OCI-LY3 (cell line): ENCODE results near the gene SLC39A3.

ENCODE experiments used
- H2AFZ ChIP-seq: fragments of 200-600, 300-600 bp; shearing (Covaris generic); 2 replicates; pipeline ENCODE4 v1.6.0; 2014; ENCODE audit warnings: antibody characterized with exemption, low read depth, low read length
- H3K27ac ChIP-seq: fragments of 200-600, 300-600 bp; sonication (generic); 2 replicates; pipeline ENCODE4 v1.5.1; 2014; ENCODE audit warnings: mild to moderate bottlenecking, low read length, moderate library complexity, mixed read lengths
- H3K27me3 ChIP-seq: fragments of 200-600, 300-600 bp; sonication (generic); 2 replicates; pipeline ENCODE4 v1.6.1; 2014; ENCODE audit warnings: low read depth, low read length, mixed read lengths
- H3K36me3 ChIP-seq: fragments of 200-600, 300-600 bp; sonication (generic); replicated peaks from 2 replicates; pipeline ENCODE3; 2014; ENCODE audit warnings: low read depth, low read length, mixed read lengths
- H3K4me1 ChIP-seq: fragments of 300-600, 200-600 bp; sonication (generic); 2 replicates; pipeline ENCODE4 v1.6.1; 2014; ENCODE audit warnings: low read length, mixed read lengths
- H3K4me2 ChIP-seq: fragments of 200-600, 300-600 bp; sonication (generic); 2 replicates; pipeline ENCODE4 v1.6.1; 2014; ENCODE audit warnings: low read length, mixed read lengths
- H3K4me3 ChIP-seq: fragments of 300-600, 200-600 bp; sonication (generic); 2 replicates; pipeline ENCODE4 v1.5.1; 2014; ENCODE audit warnings: antibody characterized with exemption, mild to moderate bottlenecking, low read length, moderate library complexity
- H3K79me2 ChIP-seq: fragments of 300-600, 200-600 bp; shearing (Covaris generic); 2 replicates; pipeline ENCODE4 v1.6.1; 2014; ENCODE audit warnings: mild to moderate bottlenecking, low read length, mixed read lengths
- H3K9ac ChIP-seq: fragments of 300-600, 200-600 bp; shearing (Covaris generic); 2 replicates; pipeline ENCODE4 v1.6.0; 2014; ENCODE audit warnings: mild to moderate bottlenecking, low read length, moderate library complexity
- H3K9me3 ChIP-seq: fragments of 200-600, 300-600 bp; shearing (Covaris generic); 2 replicates; pipeline ENCODE4 v1.6.1; 2014; ENCODE audit warnings: low read length, mixed read lengths; ENCODE audit not compliant: insufficient read depth
- H4K20me1 ChIP-seq: fragments of 200-600, 300-600 bp; sonication (generic); 2 replicates; pipeline ENCODE4 v1.6.1; 2016; ENCODE audit warnings: low read length, mixed read lengths; ENCODE audit not compliant: insufficient read depth
- CTCF ChIP-seq: fragments of 200-600, 300-600 bp; sonication (generic); IDR thresholded peaks from 2 replicates; pipeline ENCODE4 v1.5.1; 2014; ENCODE audit warnings: antibody characterized with exemption, low read length, low read depth
- EZH2phosphoT487 ChIP-seq: fragments of 200-600 bp; shearing (Covaris generic); IDR thresholded peaks from 2 replicates; pipeline ENCODE4 v1.6.1; 2018; ENCODE audit warnings: antibody characterized with exemption, mixed run types, low read depth

SLC39A3 gene

GRCh38 chr19:2739602-2740313, at the start of gene SLC39A3:
SLC39A3 (minus strand) TSS chr19:2740017; CDS start chr19:2737257, 2,760 bp downstream.
- Histone ChIP-seq H3K9ac (peak within 1 kb of the TSS; percentile 77), H3K4me3 (peak within 1 kb of the TSS; percentile 95), H3K27ac (no peak within 1 kb of the TSS), H3K4me1 (no peaks in the 10 kb centered on the region), H3K36me3 (peaks cover 23% of the 10 kb centered on the region), H3K79me2 (peaks cover 22% of the 10 kb centered on the region), H4K20me1 (no peaks in the 10 kb centered on the region; the same call in 1 of the 2 replicates), H3K4me2 (peak within 1 kb of the TSS; percentile 92), H3K9me3 (peaks cover 5% of the 10 kb centered on the region), H2AFZ (peak within 1 kb of the TSS; percentile 94), H3K27me3 (peaks cover 9% of the 10 kb centered on the region)
- TF ChIP-seq EZH2phosphoT487: no peak

- Histone ChIP-seq H3K36me3 (peaks cover 43% of the 10 kb centered on the region), H3K4me1 (peaks cover 11% of the 10 kb centered on the region), H2AFZ (no peak overlapping the region), H3K79me2 (peaks cover 75% of the 10 kb centered on the region), H4K20me1 (peaks cover 9% of the 10 kb centered on the region; the same call in 1 of the 2 replicates), H3K4me2 (no peak overlapping the region), H3K4me3 (no peak overlapping the region), H3K9ac (no peak overlapping the region), H3K27me3 (no peaks in the 10 kb centered on the region), H3K27ac (no peak overlapping the region), H3K9me3 (no peaks in the 10 kb centered on the region)
- TF ChIP-seq CTCF: no peak
- no peak for TF ChIP-seq EZH2phosphoT487
These were observed 48.4 kb upstream of the SLC39A3 start for GRCh38 chr19:2788237-2788636.

- no peak overlapping the region for H3K9ac ChIP-seq
- H3K4me3 ChIP-seq: no peak overlapping the region
- H3K4me1 ChIP-seq: peaks cover 13% of the 10 kb centered on the region
These were observed 47.3 kb upstream of the SLC39A3 start for GRCh38 chr19:2787115-2787514.

GRCh38 chr19:2785244-2785997, 45.6 kb upstream of the SLC39A3 start, which contains the start of gene THOP1:
THOP1 (plus strand) TSS chr19:2785503; CDS start chr19:2785663, 160 bp downstream.
- Histone ChIP-seq H3K4me1 (peaks cover 23% of the 10 kb centered on the region), H3K79me2 (peaks cover 79% of the 10 kb centered on the region), H3K27me3 (no peaks in the 10 kb centered on the region), H3K4me2 (peak within 1 kb of the TSS; percentile 74), H3K4me3 (peak within 1 kb of the TSS; percentile 84), H3K9ac (peak within 1 kb of the TSS; percentile 90), H2AFZ (peak within 1 kb of the TSS; percentile 50; the same call in 1 of the 2 replicates), H3K27ac (peak within 1 kb of the TSS; percentile 40), H3K9me3 (no peaks in the 10 kb centered on the region), H3K36me3 (peaks cover 30% of the 10 kb centered on the region), H4K20me1 (peaks cover 20% of the 10 kb centered on the region)
- TF ChIP-seq CTCF (no peak), EZH2phosphoT487 (no peak)

More at GRCh38 chr19:2787115-2787514, 47.3 kb upstream of the SLC39A3 start:
- H3K36me3 ChIP-seq: peaks cover 39% of the 10 kb centered on the region
- no peaks in the 10 kb centered on the region for H3K9me3 ChIP-seq
- H3K27ac ChIP-seq: no peak overlapping the region
- TF ChIP-seq EZH2phosphoT487: no peak
- no peak for TF ChIP-seq CTCF
- peaks cover 79% of the 10 kb centered on the region for H3K79me2 ChIP-seq
- no peak overlapping the region for H3K4me2 ChIP-seq
- H3K27me3 ChIP-seq: no peaks in the 10 kb centered on the region
- H2AFZ ChIP-seq: no peak overlapping the region
- peaks cover 9% of the 10 kb centered on the region; the same call in 1 of the 2 replicates for H4K20me1 ChIP-seq
